Measurements from ENCODE around the gene TAX1BP3.
"Not testable (repeated sequence)": the region's sequence is repeated elsewhere in the genome, so short reads cannot be mapped to it uniquely, and the experiment has no call there.

The TAX1BP3 gene, protein sequence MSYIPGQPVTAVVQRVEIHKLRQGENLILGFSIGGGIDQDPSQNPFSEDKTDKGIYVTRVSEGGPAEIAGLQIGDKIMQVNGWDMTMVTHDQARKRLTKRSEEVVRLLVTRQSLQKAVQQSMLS

DNA sequence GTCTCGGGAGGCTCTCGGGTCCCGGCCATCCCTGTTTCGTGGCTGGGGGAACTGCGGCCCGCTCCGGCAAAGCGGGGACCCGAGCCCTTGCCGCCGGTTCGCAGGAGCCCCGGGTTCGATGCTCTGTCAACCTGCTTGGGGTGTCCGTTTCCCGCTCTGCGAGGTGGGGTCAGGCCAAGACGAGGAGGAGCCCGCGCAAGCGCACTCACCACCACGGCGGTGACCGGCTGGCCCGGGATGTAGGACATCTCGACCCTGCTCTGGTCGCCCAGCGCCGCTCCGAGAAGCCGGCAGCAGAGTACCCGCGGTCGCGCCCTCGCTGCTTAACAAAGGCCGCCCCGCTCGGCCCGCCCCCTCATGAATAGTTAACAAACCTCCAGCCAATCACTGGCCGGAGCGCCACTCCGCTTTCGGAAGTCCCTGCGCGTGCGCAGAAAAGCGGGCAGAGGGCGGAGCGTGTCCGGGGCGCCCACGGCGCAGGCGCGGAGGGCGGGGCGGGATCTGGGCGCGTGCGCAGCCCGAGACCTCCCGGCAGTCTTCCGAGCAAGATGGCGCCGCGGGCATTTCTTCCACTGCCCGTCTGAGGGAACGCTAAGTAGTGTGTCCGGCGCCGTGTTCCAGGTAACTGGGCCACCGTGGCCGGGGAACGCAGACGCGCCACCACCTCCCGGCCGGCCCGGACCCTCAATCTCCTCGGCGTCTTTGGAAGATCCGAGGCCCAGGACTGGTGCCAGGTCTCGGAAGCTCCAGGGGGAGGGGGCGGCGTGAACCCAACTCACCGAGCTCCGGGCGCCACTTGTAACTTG is at the start of gene TAX1BP3, which contains the start of gene EMC6:
TAX1BP3 (minus strand) TSS at position 300 of the 806 bp plus-strand sequence; CDS start at position 248, 52 bp downstream.
EMC6 (plus strand) TSS at position 534 of the 806 bp plus-strand sequence. CDS start 335 bp downstream, outside the sequence.
- peak; percentile 85 to 99 (median 97) for DNase-seq

DNA sequence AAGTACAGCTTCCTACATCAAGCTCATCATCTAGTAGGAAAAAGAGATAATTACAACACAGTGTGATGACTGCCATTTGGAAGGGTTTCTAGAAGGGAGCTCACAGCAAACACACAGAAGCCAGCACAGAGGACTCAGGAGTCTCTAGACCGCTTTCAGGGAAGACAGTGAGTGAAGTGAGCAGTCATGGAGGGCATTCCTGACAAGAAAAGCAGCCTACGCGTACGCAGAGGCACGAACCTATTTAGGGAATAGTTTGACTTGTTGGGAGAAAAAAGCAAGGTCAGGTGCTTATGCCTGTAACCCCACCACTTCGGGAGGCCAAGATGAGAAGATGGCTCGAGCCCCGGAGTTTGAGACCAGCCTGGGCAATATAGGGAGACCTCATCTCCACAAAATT is 46.9 kb upstream of the TAX1BP3 start:
- no peak for DNase-seq

DNA sequence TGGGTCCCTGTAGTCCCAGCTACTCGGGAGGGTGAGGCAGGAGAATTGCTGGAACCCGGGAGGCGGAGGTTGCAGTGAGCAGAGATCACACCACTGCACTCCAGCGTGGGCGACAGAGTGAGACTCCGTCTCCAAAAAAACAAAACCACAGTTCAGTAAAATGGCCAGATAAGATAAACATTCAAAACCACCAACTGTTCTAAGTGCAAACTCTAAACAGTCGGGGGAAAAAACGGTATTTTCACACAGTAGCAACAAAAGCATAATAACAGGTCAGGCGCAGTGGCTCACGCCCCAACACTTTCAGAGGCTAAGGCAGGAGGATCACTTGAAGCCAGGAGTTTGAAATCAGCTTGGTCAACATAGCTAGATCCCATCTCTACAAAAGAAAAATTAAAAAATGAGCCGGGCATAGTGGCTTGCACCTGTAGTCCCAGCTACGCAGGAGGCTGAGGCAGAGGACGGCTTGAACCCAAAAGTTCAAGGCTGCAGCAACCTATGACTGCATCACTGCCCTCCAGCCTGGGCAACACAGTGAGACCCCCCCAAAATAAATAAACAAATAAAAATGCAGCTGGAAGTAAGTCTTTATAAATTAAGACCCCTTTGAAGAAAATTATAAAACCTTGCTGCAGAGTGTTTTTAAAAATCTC is 44.6 kb upstream of the TAX1BP3 start:
- DNase-seq: no peak

DNA sequence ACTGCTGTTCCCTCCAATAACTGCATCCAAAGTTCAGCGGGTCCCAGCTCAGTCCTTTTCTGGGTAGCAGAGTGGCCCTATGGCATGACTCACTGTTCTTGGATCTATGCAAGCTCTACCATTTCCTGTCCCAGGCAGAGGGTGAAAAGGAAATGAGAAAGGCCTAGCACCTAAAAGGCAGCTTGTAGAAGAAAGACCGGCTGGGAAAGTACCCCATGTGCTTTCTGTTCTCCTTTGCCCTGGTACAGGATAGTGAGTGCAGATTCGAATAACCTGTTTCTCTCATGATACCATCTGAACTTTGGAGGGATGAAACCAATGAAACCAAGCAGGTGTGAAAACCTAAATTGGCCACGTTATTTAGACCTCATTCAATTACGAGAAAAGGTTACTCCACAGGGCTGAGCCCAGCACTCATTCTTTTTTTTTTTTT is 42.6 kb upstream of the TAX1BP3 start:
- DNase-seq: peak in 2 of 56 donors; percentile 16 to 22

DNA sequence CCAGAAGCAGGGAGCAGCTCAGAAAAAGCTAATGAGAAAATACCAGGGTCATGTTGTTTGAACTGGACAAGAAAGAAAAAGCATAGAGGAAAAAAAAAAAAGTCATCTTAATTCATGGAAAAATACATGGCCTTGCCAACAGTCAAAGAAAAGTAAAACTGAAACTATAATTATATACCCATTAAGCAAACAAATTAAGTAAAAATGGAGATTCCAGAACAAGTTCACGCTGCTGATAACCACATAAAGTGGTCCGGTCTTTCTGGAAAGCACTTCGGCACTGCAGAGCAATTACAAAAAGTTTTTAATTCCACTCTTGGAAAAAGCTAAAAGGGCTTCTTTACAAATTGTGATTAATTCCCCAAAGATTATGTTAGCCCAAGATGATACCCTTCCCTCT is 40.0 kb upstream of the TAX1BP3 start:
- no peak for DNase-seq

DNA sequence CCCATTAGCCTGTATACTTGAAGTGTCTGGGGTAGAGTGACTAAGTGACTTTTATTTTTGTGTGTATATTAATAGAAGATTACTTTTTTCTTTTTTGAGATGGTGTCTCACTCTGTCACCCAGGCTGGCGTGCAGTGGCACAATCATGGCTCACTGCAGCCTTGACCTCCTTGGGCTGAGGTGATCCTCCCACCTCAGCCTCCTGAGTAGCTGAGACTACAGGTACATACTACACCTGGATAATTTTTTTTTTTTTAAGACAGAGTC is 37.3 kb upstream of the TAX1BP3 start:
- DNase-seq: not testable (repeated sequence)

DNA sequence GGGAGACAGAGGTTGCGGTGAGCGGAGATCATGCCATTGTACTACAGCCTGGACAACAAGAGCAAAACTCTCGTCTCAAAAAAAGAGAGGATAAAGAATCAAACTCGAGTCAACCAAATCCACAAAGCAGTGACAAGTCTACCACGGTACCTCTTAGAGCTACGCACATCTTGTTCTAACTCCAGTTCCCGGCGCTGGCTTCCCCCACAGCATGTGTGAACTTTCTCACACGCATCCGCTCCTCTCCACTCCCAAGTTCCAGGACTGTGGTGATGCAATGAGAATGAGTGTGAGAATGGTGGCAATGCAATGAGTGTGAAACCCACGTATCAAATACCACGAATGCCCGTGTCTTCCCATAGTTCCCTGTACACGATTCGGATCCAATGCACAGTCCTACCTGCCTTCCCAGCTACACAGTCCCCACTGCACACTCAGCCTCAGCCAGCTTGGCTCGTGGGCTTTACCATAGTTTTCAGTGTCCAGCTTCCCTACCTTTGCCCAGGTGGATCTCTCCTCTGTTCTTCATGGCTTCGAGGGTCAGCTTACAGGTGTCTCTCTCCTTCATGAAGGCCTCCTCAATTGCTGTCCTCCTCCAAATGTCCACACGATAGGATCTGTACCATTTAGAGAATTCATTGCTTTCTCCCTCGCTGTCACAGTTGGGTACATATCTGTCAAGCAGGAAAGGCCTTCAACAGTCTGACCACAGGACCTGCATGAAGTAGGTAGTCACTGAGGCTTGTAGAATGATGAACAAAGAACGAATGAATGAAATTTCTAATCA is 36.7 kb upstream of the TAX1BP3 start:
- DNase-seq: no peak

DNA sequence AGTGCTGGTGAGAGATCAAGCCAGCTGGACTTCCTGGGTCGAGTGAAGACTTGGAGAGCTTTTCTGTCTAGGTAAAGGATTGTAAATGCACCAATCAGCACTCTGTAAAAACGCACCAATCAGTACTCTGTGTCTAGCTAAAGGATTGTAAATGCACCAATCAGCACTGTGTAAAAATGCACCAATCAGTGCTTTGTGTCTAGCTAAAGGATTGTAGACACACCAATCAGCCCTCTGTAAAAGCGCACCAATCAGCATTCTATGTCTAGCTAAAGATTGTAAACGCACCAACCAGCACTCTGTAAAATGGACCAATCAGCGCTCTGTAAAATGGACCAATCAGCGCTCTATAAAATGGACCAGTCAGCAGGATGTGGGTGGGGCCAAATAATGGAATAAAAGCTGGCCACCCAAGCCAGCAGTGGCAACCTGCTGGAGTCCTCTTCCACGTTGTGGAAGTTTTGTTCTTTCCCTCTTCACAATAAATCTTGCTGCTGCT is 33.7 kb upstream of the TAX1BP3 start:
- not testable (repeated sequence) for DNase-seq

DNA sequence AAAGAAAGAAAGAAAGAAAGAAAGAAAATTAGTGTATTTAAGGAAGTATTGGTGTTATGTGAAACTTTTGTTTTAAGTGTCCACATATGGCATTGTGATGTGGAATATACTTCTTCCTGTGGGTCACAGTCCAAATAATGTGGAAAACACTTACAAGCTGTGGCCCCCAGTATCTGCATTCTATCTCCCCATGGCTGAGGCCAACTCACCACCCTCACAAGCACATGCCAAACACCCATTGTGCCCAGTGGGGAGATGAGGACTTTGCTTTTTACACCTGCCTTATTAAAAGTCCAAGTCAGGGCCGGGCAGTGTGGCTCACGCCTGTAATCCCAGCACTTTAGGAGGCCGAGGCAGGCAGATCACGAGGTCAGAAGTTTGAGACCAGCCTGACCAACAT is 31.6 kb upstream of the TAX1BP3 start:
- DNase-seq: no peak

DNA sequence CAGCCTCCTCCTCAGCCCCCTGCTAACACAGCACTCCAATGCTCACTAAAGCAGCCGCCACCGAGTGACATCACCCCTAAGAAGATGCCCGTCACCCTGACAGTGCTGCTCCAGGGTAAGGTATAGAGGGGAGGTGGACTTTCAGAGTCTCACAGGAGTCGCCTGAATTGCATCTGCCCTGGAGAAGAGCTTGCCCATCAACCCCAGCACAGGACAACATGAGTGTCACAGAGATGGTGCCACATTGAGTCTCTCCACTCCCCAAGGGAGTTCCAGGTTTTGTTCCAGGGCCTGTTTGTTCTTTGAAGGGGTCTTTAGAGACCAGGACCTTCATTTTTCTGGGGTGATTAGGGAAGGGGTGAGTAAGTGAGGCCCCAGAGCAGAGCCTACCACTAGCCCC is 29.8 kb upstream of the TAX1BP3 start:
- DNase-seq: no peak

DNA sequence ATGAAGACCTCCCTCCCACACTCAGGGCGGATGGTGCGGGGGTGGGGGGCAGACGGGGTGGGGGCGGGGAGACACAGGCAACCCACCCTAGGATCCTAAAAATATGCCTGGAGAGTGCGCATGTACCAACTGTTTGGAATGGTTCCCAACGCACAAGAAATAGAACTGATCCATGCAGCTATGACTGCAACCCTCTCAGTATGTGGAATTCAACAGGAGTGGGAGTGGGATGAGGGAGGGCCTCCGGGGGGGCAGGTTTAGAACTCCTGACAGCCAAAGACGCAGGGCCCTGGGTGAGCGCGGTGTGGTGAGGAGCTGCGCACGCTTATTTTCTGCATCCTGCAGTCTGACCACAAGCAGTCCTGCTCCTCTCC is 28.7 kb upstream of the TAX1BP3 start:
- peak in 12 of 56 donors; percentile 8 to 62 (median 31) for DNase-seq

DNA sequence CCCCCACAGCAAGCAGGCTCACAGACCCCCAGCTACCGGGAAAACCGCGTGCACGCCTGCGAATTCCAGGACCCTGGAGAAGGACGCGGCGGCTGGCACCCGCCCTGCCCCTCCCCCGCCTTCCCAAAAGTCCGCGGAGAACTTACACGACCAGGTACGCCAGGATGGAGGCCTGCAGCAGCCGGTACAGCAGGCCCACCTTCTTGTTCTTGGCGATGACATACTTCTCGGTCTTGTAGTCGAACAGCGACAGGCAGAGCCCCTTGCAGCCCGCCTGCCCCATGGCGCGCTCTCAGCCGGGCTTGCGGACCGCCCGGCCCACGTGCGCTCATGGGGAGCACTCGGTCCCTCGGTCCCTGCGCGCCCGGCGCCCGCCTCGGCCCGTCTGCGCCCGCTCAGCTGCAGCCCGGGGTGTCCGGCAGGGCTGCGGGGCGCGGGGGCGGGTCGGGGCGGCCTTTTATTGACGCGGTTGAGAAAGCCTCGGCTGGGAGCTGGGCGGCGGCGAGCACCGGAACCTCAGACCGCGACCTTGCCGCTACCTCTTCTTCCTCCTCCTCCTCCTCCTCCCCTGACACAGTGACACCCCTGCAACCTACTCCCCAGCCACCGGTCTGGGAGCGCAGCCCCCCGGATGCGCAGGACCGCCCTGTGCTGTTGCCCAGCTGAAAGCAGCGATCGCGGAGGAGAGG is 27.5 kb upstream of the TAX1BP3 start, which contains the start of gene P2RX5:
P2RX5 (minus strand) TSS at position 433 of the 689 bp plus-strand sequence; CDS start at position 283, 150 bp downstream.
- peak in 3 of 56 donors; percentile 18 to 48 (median 40) for DNase-seq

DNA sequence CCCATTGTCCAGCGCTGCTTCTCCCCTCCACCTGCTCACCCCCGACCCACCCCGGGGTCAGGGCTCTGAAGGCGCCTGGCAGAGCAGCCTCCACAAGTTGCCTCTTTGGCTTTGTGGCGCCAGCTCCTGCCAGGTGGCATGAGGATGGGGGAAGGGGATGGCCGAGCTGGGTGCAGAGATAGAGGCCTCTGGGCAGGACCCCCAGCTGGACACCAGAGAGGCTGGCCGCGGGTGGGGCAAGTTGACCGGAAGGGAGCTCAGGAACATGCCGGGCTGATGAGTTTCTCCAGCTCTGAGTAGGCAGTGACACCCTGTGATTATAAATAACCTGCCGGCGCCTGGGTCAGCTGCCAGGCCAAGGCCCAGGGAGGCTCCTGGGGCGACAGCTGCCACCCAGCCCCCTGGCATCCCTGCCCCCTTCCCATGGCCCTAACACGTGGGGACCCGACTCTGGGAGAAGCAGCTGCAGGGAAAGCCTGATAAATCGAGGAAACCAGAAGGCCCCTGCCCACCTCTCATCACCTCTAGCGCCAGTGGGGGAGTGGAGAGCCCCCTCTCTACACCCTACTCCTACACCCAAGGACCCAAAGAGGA is 26.8 kb upstream of the TAX1BP3 start:
- DNase-seq: no peak

DNA sequence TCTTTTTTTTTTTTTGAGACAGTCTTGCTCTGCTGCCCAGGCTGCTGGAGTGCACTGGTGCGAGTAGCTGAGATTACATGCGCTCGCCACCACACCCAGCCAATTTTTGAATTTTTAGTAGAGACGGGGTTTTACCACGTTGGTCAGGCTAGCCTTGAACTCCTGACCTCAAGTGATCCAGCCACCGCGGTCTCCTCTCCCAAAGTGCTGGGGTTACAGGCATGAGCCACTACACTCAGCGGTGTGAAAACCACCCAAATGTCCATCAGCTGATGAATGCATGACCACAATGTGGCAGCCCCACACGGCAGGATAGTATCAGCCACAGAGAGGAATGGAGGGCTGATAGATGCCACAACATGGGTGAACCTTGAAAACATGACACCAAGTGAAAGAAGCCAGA is 25.5 kb upstream of the TAX1BP3 start:
- no peak for DNase-seq

DNA sequence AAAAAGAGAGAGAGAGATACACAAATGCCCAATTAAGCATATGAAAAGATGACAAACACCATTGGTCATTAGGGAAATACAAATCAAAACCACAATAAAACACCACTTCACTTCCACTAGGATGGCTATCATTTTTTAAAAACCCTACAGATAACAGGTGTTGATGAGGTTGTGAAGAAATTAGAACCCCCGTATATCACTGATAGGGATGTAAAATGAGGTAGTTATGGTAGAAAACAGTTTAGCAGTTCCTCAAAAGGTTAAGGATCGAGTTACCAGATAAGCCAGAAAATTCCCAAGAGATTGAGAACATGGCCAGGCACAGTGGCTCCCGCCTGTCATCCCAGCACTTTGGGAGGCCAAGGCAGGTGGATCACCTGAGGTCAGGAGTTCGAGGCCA is 24.8 kb upstream of the TAX1BP3 start:
- DNase-seq: no peak

DNA sequence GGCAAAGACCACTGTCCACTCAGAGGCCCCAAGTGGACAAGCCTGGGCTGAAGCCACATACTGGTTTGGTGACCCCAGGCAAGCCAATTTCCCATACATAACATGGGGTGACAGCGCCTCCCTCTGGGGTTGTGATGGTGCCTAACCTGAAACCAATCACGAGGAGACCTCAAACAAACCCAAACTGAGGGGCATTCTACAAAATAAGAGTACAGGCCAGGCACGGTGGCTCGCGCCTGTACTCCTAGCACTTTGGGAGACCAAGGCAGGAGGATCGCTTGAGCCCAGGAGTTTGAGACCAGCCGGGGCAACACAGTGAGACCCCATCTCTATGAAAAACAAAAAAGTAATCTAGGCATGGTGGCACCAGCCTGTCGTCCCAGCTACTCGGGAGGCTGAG is 24.0 kb upstream of the TAX1BP3 start:
- no peak for DNase-seq

DNA sequence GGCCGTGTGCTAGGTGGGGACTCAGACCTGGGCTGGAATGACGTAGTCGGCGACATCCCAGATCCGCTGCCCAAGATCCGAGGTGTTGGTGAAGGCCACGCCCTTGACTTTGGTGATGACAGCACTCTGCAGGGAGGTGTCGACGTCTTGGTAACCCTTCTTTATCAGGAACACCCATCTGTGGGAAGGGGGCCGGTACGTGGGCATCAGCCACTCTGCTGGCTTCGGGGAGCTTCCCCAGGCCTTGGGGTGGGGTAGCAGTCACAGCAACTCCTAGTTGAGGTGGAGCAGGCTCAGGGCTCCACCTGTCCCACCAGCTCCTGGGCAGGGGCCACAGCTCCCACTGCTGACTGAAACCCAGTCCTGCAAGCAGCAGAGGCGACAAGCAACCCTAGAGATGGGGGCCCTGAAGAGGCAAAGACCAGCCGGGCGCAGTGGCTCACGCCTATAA is 23.3 kb upstream of the TAX1BP3 start:
- DNase-seq: no peak

DNA sequence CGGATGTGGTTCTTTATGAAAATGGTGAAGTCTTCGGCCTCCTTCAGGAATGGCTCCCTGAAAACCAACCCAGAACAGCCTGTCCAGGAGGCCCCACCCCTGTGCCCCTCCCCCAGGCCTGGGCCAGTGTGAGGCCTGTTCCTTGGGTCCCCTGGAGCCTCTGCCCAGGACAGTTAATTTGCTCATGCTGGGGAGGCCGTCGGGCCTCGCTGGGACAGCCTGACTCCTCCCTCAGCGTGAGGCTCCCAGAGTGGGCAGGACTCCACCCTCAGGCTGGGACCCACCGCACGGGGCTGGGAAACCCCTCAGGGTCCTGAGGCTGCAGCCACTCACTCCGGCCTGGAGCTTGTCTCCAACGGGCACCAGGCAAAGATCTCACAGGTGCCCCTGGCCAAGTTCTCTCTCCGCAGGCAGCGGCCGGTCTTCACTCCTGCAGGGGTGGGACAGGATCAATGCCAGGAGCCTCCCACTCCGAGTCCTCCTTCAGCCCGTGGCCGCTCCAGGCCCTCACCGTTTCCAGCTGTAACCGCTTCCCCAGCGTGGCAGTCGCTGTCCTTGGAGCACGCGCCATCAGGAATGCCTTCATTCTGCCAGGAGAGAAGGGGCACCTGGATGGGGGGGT is 21.8 kb upstream of the TAX1BP3 start:
- DNase-seq: no peak

DNA sequence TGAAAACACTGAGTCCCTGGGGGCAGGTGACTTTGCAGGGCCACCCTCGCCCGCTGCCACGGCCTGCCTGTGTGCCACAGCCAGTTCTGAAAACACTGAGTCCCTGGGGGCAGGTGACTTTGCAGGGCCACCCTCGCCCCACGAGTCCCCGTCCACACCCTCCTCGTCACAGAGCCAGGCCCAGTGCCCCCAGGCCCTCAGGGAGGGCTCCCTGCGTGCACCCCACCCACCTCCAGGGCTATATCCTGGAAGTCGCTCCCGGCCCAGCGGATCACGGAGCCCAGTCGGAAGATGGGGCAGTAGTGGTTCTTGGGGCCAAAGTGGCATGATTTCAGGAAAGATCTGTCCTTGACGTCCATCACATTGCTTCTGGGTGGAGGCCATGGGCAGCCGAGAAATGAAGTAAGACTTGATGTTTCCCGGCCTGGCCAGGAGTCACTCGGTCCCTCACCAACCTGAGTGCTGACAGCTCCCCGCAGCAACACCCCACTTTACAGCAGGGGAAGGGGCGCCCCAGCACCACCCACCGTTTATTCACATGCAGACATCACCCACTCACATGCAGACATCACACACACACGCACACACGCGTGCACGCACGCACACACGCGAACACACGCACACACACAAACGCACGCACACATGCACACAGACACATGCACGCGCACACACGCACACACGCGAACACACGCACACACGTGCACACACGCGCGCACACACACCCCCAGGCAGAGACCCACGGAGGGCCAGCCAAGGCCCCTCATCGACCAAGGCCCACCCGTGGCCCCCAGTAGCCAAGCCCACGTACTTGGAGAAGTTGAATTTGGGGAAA is 21.1 kb upstream of the TAX1BP3 start:
- DNase-seq: no peak
